HK-2 (cell line): ENCODE data around the gene PGA5.
"Not testable (repeated sequence)": the region's sequence is repeated elsewhere in the genome, so short reads cannot be mapped to it uniquely, and the experiment has no call there.

Experiments used
- DNase-seq: peaks from one replicate; pipeline ENCODE4 v3.0.0-alpha.2; 2018; ENCODE audit not compliant: unreplicated experiment

PGA5 gene

DNA sequence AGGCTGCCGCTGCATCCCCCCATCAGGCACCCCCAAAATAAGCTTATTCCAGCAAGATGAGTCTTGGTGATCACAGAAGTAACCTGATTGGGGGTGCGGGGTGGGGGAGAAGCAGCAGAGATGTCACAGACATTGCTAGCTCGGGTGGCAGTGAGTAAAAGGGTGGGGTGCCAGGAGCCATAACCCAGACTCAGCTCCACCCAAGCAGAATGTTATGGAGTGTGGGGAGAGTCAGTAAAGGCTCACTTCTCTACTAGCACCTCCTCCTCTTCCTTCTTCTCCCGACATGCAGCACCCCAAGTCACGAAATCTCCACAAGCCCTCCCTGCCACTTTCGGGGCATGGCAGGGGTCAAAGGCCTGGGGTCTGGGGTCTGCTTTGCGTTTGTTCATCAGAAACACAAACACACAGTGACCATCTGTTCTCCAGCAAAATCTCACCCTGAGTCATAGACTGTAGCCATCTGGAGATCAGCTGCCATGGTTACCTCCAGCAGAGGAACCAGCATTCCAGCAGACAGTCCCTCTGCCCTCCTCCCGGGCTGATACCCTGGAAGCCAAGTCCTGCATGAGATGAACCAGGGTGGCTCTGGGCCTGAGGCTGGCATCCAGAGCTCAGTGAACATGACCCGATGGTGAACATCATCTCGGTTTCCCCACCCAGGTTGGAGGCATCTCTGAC is 14.4 kb upstream of the PGA5 start:
- DNase-seq = not testable (repeated sequence)

DNA sequence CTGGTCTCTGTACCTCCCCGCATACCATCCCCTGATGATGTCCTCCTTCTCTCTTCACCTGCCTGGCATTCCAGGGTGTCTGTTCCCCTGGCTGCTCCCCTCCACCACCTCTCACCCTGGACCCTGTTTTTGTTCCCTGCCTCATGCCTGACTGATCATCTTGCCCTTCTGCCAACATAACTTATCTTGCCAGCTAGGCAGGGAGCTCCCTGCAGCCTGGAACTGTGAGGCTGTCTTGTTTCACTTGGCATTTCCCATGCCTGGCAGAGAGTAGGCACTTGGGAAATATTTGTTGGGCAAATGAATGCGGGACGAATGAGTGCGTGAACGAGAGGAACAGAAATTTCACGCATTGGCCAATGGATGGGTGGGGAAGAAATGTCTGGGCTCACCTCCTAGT is 11.5 kb upstream of the PGA5 start:
- DNase-seq = not testable (repeated sequence)

DNA sequence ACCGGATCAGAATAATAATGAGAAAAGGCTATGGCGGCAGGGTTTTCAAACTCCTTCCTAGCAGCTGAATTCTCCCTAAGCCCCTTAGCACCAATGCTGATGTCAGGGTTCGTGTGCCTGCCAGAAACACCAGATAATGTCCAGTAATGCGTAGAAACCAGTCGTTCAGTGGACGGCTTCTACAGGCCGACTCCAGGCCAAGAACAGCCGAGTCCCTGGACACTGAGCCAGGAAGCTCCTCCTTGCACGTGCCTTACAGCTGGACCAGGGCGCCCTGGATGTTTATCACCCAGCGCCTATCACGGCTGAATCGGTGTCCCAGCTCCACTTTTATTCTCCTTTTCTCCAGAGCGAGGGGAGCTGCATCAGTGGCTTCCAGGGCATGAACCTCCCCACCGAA is 9.9 kb upstream of the PGA5 start:
- DNase-seq = not testable (repeated sequence)

DNA sequence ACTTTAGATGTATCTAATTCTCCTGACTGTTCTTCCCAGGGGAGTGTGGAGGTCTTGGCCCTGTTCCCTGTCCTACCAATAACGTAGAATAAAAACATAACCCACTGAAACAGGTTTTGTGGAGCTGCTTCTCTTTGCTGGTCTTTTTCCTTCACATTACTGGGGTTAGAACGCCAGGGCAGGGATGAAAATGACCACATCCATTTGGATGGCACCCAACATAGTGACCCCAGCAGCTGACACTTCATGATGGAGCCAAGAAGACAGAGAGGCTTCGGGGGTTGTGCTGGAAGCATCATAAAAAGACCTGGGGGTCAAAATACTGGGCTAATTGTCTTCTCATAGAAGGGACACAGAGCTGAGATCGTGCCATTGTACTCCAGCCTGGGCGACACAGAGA is 9.4 kb upstream of the PGA5 start:
- not testable (repeated sequence) for DNase-seq

GRCh38 chr11:61232548-61233145 is 8.3 kb upstream of the PGA5 start:
- not testable (repeated sequence) for DNase-seq

DNA sequence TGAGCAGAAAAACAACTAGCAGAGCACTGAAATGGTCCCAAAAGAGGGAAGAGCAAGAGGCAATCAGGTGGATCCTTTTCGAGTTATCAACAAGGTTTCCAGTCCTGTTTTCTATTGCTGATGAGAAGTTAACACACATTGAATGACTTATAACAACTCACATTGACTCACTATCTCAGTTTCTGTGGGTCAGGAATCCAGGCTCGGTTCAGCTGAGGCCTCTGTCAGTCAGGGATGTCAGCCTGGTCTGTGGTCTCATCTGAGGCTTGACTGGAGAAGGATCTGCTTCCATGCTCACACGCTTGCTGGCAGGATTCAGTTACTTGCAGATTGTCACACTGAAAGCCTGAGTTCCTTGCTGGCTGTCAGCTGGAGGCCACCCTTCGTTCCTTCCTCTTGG is 3.8 kb upstream of the PGA5 start:
- not testable (repeated sequence) for DNase-seq

DNA sequence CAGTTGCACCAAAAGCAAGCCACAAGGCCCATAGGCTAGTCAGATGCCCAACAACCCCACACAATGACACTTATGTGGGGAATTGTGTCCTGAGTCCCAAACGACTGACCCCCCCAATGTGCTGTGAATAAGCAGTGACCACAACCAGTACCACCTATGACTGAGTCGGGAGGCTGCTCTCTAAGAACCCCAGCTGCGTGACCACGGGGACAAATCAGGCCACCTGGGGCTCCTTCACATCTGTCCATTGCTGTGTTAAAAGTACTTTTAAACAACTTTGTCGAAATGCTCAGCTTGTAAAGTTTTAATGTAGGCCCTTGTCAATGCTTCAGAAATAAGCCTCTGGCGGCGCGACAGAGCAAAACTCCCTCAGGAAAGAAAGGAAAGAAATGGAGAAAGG is 687 bp upstream of the PGA5 start:
- not testable (repeated sequence) for DNase-seq

GRCh38 chr11:61241526-61241925 is 551 bp downstream of the PGA5 start:
- not testable (repeated sequence) for DNase-seq

GRCh38 chr11:61245284-61245964 is 4.4 kb downstream of the PGA5 start:
- not testable (repeated sequence) for DNase-seq

DNA sequence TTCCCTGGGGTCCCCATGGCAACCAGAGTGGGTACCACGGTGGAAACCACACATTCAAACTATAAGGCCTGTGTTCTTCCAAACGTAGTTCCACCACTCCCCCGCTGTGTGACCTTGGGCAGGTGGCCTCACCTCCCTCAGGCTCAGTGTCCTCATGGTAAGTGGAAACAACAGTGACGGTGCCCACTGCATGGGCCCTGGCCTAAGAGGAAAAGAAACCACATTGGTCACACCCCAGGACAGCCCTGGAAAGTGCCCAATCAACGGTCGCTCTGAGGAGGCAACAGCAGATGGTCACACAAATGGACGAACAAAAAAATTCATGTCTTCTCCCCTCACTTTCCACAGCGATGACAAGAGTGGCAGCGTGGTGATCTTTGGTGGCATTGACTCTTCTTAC is 7.1 kb downstream of the PGA5 start:
- not testable (repeated sequence) for DNase-seq

- DNase-seq = not testable (repeated sequence)
Measured at GRCh38 chr11:61249201-61249600, 8.2 kb downstream of the PGA5 start.

GRCh38 chr11:61250796-61251765 is 10.1 kb downstream of the PGA5 start:
- DNase-seq = not testable (repeated sequence)

DNA sequence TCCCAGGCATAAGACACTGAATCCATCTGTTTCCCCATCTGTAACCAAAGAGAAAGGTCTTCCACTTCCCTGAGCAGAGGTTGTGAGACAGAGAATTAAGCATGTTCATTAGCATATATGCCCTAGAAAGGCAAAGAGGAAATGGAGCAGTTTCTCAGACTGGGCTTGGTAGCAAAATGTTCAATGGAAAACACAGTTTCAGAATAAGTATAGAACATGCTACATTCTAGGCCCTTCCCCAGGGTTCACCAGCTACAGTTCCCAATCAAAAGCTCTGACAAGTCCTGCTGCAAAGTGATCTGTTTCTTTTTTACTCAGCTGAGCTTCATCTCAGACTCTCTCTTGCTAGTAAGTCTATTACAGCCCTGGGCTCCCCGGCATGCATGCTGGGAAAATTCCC is 11.4 kb downstream of the PGA5 start:
- not testable (repeated sequence) for DNase-seq

DNA sequence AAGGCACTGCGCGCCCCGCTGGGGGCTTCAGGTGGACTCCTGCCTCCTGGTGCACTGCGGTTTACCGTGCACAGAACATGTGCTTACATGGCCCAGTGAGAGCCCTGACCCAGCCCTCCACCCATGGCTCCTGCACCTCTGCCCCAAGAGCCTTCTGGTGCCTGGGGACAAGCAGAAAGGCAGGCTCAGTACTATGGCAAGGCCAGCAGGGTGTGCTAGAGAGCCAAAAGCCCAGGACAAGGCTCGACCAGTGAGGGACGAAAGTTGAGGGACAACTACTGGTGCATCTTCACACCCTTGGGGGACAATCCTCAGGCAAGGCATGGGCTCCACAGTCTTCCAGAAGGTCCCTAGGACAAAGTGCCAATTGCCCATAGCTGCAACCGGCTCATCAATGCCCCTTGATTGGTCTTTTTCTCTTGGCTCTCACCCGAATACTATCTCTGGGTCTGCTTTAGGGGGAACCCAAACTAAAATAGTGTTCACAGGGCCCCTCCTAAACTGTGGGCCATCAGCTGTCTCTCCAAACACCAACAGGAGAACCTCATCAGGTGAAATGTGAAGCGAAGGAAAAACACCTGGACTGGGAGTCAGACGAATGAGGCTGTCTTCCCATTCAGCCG is 13.5 kb downstream of the PGA5 start:
- peak; percentile 49 for DNase-seq

DNA sequence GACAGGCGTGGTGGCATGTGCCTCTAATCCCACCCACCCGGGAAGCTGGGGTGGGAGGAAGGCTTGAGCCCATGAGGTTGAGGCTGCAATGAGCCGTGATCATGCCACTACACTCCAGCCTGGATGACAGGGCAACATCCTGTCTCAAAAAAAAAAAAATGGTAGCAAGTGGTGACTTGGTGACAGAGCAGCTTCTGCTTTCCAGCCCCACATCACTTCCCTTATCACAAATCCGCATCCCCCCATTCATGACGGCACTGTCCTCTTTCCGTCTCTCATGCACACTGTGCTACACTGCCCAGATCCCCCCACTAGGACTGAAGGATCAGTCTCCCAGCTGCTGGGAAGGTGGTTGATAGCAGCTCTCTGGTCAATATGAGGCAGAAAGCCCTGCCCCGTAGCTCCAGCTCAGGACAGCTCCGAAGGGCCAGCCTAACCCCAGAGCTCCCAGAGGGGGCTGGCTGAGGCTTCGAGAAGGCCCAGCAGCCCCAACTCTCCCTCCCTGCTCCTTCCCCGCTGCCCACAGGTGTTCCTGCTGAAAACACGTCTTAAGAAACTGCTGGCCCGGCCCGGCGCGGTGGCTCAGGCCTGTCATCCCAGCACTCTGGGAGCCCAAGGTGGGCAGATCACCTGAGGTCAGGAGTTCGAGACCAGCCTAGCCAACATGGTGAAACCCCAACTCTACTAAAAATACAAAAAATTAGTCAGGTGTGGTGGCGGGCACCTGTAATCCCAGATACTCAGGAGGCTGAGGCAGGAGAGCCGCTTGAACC is 15.9 kb downstream of the PGA5 start:
- DNase-seq = no peak

- DNase-seq = no peak
Measured at GRCh38 chr11:61258546-61258945, 17.6 kb downstream of the PGA5 start.

DNA sequence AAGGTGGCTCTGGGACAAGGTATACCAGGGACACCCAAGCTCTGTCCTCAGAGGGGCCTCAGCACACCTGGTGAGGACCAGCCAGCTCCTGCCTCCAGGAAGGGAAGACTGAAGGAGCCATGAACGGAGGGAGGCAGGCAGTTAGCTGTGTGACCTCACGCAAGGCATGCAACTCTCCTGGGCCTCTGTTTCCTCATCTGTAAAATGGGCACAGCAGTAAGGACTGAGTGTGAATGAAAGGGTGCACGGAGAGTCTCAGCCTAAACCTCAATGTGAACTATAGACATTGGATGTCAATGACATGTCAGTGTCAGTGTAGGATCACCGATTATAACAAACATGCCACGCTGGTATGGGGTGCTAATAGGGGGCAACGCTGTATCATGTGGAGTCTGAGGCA is 18.4 kb downstream of the PGA5 start:
- DNase-seq = no peak

GRCh38 chr11:61264371-61264770 is 23.4 kb downstream of the PGA5 start:
- DNase-seq = no peak

DNA sequence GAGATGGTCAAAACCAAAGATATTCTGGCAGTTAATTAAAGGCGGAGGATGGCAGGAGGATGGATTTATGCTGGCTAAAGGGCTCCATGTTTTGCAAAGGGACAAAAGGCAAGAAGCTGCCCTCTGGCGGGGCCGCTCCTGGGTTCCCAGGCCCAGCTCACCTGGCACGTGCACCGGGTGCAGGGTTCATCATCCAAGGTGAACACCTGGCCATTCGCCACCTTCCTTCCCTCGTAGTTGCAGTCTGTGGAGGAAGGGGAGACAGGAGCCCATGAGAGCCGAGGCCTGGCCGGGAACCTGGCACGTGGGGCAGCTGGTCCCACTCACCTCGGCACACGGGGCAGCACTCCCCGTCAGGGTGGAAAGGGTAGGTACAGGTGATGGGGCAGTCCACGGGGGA is 23.8 kb downstream of the PGA5 start:
- no peak for DNase-seq

DNA sequence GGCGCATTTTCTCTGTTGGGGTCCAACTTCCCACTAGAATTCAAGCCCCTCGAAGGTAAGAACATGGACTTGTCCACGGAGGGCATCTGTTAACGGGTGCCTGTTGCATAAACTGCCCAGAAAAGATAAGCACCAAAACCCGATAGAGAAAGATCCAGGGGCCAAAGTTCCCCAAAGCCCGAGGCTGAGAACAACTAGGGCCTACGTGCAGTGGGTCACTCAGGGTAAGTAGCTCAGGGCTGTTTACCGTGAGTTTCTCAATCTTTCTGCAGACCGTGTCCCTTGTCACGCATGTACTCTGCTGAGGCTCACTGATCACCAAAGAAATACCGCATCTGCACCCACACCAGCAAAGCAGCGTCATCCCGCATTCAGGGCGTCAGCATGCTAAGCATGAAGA is 24.4 kb downstream of the PGA5 start:
- no peak for DNase-seq

GRCh38 chr11:61266602-61267001 is 25.6 kb downstream of the PGA5 start:
- DNase-seq = no peak
